HFFc6 (cell line): Measurements from ENCODE around the gene DYNC2I2. TPM values are rescaled to one million over a fixed set of nuclear protein-coding genes. Genes with fewer than 3 reads are reported as not detected.

Experiments used
- DNase-seq: peaks from one replicate; pipeline ENCODE4 v3.0.0-alpha.2; 2018
- H3K27ac Mint-ChIP-seq: 2 replicates; pipeline ENCODE4 v1.8.0; 2020; ENCODE audit warnings: mild to moderate bottlenecking, mixed read lengths
- H3K27me3 Mint-ChIP-seq: 2 replicates; pipeline ENCODE4 v1.8.0; 2021; ENCODE audit warnings: mild to moderate bottlenecking, moderate library complexity, mixed read lengths; ENCODE audit not compliant: insufficient read depth
- H3K36me3 Mint-ChIP-seq: 2 replicates; pipeline ENCODE4 v1.8.0; 2021; ENCODE audit warnings: low read depth, mixed read lengths
- H3K4me1 Mint-ChIP-seq: 2 replicates; pipeline ENCODE4 v1.8.0; 2020; ENCODE audit warnings: low read depth, mixed read lengths
- H3K4me3 Mint-ChIP-seq: 2 replicates; pipeline ENCODE4 v1.8.0; 2020; ENCODE audit warnings: mild to moderate bottlenecking, moderate library complexity, mixed read lengths
- H3K9me3 Mint-ChIP-seq: 2 replicates; pipeline ENCODE4 v1.8.0; 2020; ENCODE audit warnings: mild to moderate bottlenecking, mixed read lengths
- total RNA-seq, 6 experiments: library from RNA; stranded (reverse); fragmentation: NEBNext Ultra II Directional; extraction: Animal tissue kit (Norgen Biotek cat#: 25700); gene quantifications; 2 replicates in 1 of 6; 3 replicates in 5 of 6; pipeline ENCODE4 v1.2.3, GENCODE V29; 2021
- TF ChIP-seq, protein P1 (sequence below): fragments of 200-600 bp; sonication (generic); IDR thresholded peaks from 2 replicates; pipeline ENCODE4 v1.5.0; 2021; ENCODE audit warnings: antibody characterized with exemption, mild to moderate bottlenecking

The DYNC2I2 gene
- total RNA-seq, 6 experiments from 2014 or later: 34.5 to 51.7 (median 49.9) TPM

DNA sequence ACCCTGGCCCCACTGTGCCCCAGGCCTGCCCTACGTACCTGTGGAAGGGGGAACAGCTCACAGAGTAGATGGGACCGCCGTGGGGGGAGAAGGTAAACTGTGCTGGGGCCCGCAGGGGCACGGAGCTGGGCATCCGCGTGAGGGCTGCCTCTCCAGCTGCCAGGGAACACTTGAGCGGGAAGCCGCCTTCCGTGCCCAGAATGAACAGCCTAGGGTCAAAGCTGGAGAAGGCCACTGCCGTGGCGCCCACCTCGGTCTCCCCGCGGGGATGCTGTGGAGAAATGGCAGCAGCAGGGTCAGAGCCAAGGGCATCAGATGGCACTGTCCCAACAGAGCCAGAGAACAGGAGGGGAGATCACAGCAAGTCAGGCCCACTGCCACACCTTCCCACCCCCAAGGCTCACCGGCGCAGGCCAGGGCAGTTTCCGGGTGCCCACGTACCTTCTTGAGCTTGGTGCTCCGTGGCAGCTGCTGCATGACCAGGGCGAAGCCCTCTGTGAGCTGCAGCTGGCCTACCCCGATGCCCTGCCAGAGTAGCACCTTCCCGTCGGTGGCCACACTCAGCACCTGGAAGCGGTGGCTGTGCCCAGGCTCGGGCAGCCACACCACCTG, 21.9 kb downstream of the DYNC2I2 start:
- peaks cover 31% of the 10 kb centered on the region for H3K4me1 Mint-ChIP-seq
- TF ChIP-seq, protein P1, sequence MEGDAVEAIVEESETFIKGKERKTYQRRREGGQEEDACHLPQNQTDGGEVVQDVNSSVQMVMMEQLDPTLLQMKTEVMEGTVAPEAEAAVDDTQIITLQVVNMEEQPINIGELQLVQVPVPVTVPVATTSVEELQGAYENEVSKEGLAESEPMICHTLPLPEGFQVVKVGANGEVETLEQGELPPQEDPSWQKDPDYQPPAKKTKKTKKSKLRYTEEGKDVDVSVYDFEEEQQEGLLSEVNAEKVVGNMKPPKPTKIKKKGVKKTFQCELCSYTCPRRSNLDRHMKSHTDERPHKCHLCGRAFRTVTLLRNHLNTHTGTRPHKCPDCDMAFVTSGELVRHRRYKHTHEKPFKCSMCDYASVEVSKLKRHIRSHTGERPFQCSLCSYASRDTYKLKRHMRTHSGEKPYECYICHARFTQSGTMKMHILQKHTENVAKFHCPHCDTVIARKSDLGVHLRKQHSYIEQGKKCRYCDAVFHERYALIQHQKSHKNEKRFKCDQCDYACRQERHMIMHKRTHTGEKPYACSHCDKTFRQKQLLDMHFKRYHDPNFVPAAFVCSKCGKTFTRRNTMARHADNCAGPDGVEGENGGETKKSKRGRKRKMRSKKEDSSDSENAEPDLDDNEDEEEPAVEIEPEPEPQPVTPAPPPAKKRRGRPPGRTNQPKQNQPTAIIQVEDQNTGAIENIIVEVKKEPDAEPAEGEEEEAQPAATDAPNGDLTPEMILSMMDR: no peak
- H3K36me3 Mint-ChIP-seq: peaks cover 21% of the 10 kb centered on the region
- H3K9me3 Mint-ChIP-seq: no peaks in the 10 kb centered on the region
- no peak for DNase-seq
- H3K27ac Mint-ChIP-seq: peak overlapping the region; percentile 94
- H3K4me3 Mint-ChIP-seq: no peak overlapping the region; the same call in 1 of the 2 replicates
- H3K27me3 Mint-ChIP-seq: peaks cover 27% of the 10 kb centered on the region

DNA sequence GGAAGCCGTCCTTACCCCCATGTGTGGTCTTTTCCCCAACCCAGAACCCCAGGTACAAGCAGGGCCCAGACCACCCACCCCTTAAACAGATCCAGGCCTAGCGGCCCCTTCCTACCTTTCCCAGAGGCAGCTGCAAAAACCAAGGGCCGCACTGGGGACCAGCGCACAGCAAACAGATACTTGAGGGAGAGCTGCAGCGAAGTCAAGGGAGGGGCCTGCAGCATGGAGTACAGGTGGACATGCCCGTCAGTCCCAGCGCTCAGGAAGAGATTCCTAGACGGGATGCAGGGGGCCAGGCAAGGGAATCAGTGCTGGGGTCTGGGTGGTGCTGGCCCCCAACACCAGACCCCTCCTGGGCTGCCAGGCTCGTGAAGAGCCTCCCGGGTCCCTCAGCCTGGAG, 22.5 kb downstream of the DYNC2I2 start:
- DNase-seq: no peak
- Mint-ChIP-seq H3K9me3 (no peaks in the 10 kb centered on the region), H3K4me1 (peaks cover 37% of the 10 kb centered on the region), H3K27ac (peak overlapping the region; percentile 94), H3K36me3 (peaks cover 27% of the 10 kb centered on the region), H3K4me3 (no peak overlapping the region), H3K27me3 (peaks cover 27% of the 10 kb centered on the region)
- TF ChIP-seq, protein P1: no peak

- peaks cover 27% of the 10 kb centered on the region for H3K27me3 Mint-ChIP-seq
- peaks cover 31% of the 10 kb centered on the region for H3K36me3 Mint-ChIP-seq
- H3K27ac Mint-ChIP-seq: peak overlapping the region; percentile 94
- TF ChIP-seq, protein P1: no peak
- no peaks in the 10 kb centered on the region for H3K9me3 Mint-ChIP-seq
- H3K4me1 Mint-ChIP-seq: peaks cover 37% of the 10 kb centered on the region
- DNase-seq: no peak
- no peak overlapping the region; the same call in 1 of the 2 replicates for H3K4me3 Mint-ChIP-seq
Observed at GRCh38 chr9:128633601-128634000, 23.0 kb downstream of the DYNC2I2 start.

GRCh38 chr9:128633057-128633456, 23.6 kb downstream of the DYNC2I2 start:
- peaks cover 31% of the 10 kb centered on the region for H3K36me3 Mint-ChIP-seq
- H3K4me3 Mint-ChIP-seq: no peak overlapping the region; the same call in 1 of the 2 replicates
- TF ChIP-seq, protein P1: no peak
- peak overlapping the region; percentile 40; the same call in 1 of the 2 replicates for H3K27ac Mint-ChIP-seq
- H3K4me1 Mint-ChIP-seq: peaks cover 37% of the 10 kb centered on the region
- H3K9me3 Mint-ChIP-seq: no peaks in the 10 kb centered on the region
- DNase-seq: no peak
- H3K27me3 Mint-ChIP-seq: peaks cover 27% of the 10 kb centered on the region

DNA sequence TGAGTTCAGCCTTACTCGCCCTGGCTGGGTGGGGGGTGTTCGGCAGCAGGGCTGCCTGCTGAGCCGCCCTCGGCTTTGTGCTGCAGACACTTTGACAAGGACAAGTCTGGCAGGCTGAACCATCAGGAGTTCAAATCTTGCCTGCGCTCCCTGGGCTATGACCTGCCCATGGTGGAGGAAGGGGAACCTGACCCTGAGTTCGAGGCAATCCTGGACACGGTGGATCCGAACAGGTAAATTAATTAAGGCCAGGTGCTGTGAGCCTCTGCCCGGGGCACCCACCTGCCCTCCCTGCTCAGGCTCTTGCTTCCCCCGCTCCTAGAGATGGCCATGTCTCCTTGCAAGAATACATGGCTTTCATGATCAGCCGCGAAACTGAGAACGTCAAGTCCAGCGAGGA, 24.2 kb downstream of the DYNC2I2 start:
- peaks cover 37% of the 10 kb centered on the region for H3K4me1 Mint-ChIP-seq
- TF ChIP-seq, protein P1: no peak
- H3K27me3 Mint-ChIP-seq: peaks cover 27% of the 10 kb centered on the region
- 0 out of 2 replicates have a peak overlapping the region, but pooled peaks have one; percentile 40 for H3K27ac Mint-ChIP-seq
- H3K9me3 Mint-ChIP-seq: no peaks in the 10 kb centered on the region
- DNase-seq: no peak
- no peak overlapping the region for H3K4me3 Mint-ChIP-seq
- H3K36me3 Mint-ChIP-seq: peaks cover 31% of the 10 kb centered on the region
